ENCODE measurements around the gene STX16.

GRCh38 chr20:58623579-58624473 lies 27.3 kb upstream of the STX16 start:
- TF ChIP-seq POLR2A (IDR thresholded peaks at IDR 0.05) (no peak), EP300 (IDR thresholded peaks at IDR 0.05) (no peak)
- TF ChIP-seq, protein P1, sequence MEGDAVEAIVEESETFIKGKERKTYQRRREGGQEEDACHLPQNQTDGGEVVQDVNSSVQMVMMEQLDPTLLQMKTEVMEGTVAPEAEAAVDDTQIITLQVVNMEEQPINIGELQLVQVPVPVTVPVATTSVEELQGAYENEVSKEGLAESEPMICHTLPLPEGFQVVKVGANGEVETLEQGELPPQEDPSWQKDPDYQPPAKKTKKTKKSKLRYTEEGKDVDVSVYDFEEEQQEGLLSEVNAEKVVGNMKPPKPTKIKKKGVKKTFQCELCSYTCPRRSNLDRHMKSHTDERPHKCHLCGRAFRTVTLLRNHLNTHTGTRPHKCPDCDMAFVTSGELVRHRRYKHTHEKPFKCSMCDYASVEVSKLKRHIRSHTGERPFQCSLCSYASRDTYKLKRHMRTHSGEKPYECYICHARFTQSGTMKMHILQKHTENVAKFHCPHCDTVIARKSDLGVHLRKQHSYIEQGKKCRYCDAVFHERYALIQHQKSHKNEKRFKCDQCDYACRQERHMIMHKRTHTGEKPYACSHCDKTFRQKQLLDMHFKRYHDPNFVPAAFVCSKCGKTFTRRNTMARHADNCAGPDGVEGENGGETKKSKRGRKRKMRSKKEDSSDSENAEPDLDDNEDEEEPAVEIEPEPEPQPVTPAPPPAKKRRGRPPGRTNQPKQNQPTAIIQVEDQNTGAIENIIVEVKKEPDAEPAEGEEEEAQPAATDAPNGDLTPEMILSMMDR (IDR thresholded peaks at IDR 0.05) = no peak

Measured in stomach (tissue), 4 donors.